ENCODE measurements around the gene RHOG. TPM values are rescaled to one million over a fixed set of nuclear protein-coding genes. Genes with fewer than 3 reads are reported as not detected.
"Not testable (repeated sequence)": the region's sequence is repeated elsewhere in the genome, so short reads cannot be mapped to it uniquely, and the experiment has no call there.

The RHOG gene
- polyA plus RNA-seq, 1 donor = 19.4 TPM

- no peak for DNase-seq
Measured at GRCh38 chr11:3810446-3810845, 30.3 kb downstream of the RHOG start.

- no peak for DNase-seq
Measured at GRCh38 chr11:3809624-3809928, 31.2 kb downstream of the RHOG start.

- peak; percentile 46 for DNase-seq
Measured at GRCh38 chr11:3808861-3809623, 31.7 kb downstream of the RHOG start.

DNA sequence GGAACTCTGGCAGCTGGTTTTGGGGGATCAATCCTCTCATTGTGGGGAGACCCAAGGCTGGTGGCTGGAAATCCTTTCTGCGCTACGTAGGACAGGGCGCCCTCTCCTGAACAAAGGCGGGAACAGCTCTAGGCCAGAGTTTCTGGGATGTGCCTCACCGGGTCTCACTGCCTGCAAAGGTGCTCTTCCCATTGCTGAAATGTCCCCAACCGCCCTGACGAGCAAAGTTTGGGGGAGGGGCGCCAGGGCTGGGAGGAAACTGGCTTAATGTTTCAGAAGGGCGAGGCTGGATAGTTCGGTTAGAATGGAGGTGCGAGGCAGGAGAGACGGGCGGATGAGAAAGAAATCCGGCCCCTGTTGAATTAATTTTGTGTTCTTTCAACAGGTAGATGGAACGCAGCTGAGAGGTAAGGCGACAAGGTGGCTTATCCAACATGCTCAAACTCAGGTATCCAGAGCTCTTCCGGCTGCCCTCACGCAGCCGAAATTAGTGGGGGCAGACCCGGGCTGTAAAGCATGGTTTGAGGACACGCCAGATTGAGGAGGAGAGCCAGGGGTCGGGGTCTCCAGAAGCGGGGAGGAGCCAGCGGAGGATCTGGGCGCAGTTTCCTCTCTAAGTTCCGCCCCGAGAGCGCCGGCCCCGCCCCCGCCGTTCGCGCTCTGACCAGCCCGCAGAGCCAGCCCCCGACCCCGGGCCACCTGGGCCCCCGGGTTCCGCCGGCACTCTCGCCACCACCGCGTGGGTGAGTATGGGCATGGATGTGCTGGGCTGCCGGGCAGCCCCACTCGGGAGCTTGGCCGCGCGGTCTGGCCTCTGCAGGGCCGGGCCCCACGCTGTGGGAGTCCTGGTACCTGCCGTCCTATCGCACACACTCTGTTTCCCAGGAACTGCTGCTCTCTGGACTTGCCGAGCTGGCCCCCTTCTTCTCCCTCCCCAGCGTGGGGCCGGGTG, 32.6 kb downstream of the RHOG start, which contains the start of gene PGAP2:
PGAP2 (plus strand) TSS at position 652 of the 952 bp plus-strand sequence. CDS start 2,700 bp downstream, outside the sequence.
- DNase-seq = peak; percentile 71

GRCh38 chr11:3803726-3804495, 36.8 kb downstream of the RHOG start:
- no peak for DNase-seq

GRCh38 chr11:3802011-3802790, 38.6 kb downstream of the RHOG start:
- DNase-seq = no peak

GRCh38 chr11:3799873-3800272, 40.9 kb downstream of the RHOG start:
- no peak for DNase-seq

DNA sequence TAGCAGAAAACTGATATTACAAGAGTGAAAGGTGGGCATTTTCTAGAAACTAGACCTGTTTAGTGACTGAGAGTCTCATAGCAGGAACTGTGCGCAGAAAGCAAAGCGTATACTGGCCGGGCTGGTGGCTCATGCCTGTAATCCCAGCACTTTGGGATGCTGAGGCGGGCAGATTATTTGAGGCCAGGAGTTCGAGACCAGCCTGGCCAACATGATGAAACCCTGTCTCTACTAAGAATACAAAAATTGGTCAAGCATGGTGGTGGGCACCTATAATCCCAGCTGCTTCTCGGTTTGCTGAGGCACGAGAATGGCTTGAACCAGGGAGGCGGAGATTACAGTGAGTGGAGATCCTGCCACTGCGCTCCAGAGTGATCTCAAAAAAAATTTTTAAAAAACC, 41.6 kb downstream of the RHOG start:
- DNase-seq = no peak

- DNase-seq = peak; percentile 100
Measured at GRCh38 chr11:3797329-3798090, 43.2 kb downstream of the RHOG start, which contains the start of gene NUP98. TSS of gene NUP98 (minus strand) at chr11:3797554. CDS start at chr11:3782117, 15,437 bp downstream.

- no peak for DNase-seq
Measured at GRCh38 chr11:3796801-3797328, 43.9 kb downstream of the RHOG start.

GRCh38 chr11:3796346-3796745, 44.4 kb downstream of the RHOG start:
- no peak for DNase-seq

DNA sequence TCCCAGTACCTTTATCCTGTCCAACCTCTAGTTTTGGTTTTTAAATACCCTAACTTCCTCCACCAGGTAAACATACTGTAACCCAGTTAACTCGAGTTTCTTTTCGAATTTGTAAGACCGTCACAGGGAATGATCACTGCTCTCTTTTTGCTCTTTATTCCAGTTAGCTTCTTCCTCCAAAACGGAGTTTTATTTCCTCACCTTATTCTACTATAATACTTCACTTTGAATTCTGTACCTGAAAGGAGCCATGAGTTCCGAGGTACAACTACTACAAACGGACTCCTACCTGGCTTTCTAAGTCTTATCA, 44.8 kb downstream of the RHOG start:
- no peak for DNase-seq

DNA sequence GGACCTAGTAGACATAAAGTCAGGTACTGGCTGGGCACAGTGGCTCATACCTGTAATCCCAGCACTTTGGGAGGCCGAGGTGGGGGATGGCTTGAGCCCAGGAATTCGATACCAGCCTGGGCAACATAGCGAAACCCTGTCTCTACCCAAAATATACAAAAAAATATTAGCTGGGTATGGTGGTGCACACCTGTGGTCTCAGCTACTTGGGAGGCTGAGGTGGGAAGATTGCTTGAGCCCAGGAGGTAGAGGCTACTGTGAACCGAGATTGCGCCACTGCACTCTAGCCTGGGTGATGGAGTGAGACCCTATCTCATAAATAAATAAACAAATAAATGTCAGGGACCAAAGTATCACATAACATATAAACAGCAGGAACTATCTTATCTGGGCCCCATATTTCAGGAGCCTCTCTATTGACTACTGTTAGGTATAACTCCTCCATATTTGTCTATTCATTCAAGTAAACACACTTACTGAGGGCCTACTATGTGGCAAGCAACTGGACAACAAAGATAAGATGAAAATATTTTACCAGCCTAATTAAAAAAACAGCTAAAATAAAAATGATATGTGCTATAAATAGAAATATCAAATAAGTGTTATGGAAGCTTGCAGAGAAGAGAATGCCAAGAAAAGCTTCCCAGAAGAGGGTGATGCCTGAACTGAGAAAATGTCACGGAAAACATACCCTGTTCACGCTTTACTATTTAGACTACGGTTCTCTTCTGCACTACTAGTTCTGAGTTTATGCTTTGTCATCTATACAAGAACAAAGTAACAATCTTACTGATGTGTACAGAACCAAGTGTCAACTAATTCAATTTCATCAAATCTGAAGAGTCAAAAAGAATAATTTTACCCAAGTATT, 45.4 kb downstream of the RHOG start:
- DNase-seq = no peak

DNA sequence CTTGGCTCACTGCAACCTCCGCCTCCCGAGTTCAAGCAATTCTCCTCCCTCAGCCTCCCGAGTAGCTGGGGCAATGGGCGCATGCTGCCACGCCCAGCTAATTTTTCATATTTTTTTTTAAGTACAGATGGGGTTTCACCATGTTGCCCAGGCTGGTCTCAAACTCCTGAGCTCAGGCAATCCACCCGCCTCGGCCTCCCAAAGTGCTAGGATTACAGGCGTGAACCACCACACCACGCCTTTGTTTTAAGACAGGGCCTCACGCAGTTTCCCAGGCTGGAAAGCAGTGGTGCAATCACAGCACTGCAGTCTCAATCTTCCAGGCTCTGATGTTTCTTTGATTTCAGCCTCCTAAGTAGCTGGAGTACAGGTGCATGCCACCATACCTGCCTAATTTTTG, 46.4 kb downstream of the RHOG start:
- DNase-seq = not testable (repeated sequence)

- no peak for DNase-seq
Measured at GRCh38 chr11:3786781-3787428, 53.9 kb downstream of the RHOG start.

GRCh38 chr11:3783611-3784010, 57.1 kb downstream of the RHOG start:
- DNase-seq = no peak

DNA sequence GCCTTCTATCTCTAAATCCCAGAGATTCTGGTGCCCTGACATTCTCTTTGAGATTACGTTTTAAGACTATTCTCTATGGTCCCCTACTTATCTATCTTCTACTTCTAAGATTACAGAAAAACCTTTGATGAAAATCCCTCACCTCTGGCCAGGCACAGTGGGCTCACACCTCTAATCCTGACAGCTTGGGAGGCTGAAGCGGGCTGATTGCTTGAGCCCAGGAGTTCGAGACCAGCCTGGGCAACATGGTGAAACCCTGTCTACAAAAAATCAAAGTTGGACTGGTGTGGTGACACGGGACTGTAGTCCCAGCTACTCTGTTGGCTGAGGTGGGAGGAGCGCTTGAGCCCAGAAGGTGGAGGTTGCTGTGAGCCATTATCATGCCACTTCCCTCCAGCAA, 57.8 kb downstream of the RHOG start:
- DNase-seq = no peak

- DNase-seq = no peak
Measured at GRCh38 chr11:3781423-3781822, 59.3 kb downstream of the RHOG start.

All from left kidney (tissue), 2 donors.